Activated CD8-positive, alpha-beta memory T cell treated with anti-CD3 and anti-CD28 coated beads, Interleukin-2, amount 50 U/mL, for 48 hours (primary cell): ENCODE results near the gene KCNK18.
"Not testable (repeated sequence)": the region's sequence is repeated elsewhere in the genome, so short reads cannot be mapped to it uniquely, and the experiment has no call there.

Experiments
- DNase-seq: peaks from one replicate; pipeline ENCODE4 v3.0.0-alpha.2; 2020

Gene KCNK18

DNA sequence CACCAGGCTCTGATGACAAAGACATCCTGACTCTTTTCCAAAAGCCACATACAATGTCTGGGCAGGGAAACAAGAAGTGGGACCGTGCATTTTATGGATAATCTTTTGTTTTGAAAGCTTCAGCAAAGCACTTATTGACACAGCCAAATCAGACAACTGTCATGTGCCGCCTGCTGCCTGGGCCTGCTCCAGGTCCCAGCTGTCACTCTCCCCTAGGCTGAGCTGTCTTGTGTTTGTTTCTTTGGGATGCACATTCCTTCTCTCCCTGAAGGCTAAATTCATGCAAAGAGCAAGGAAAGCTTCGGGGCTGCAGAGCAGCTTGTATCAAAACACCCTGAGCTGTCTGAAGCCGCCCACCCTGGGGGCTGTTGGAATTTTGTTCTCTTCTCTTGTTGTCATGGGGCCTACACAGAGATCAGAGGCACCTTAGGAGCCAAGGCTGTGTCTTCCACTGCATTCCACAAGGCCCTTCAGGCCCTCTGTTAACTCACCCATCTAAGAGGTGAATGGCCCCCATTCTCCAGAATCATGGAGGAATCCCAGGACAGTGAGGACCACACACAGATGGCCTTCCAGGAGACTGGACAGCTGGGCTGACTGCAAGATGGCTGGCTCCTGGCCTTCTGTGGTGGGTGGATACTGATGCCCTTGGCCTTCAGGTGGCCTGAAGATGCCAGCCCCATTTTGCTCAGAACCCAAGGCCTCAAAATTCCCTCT is 25.8 kb downstream of the KCNK18 start:
- DNase-seq, result no peak

DNA sequence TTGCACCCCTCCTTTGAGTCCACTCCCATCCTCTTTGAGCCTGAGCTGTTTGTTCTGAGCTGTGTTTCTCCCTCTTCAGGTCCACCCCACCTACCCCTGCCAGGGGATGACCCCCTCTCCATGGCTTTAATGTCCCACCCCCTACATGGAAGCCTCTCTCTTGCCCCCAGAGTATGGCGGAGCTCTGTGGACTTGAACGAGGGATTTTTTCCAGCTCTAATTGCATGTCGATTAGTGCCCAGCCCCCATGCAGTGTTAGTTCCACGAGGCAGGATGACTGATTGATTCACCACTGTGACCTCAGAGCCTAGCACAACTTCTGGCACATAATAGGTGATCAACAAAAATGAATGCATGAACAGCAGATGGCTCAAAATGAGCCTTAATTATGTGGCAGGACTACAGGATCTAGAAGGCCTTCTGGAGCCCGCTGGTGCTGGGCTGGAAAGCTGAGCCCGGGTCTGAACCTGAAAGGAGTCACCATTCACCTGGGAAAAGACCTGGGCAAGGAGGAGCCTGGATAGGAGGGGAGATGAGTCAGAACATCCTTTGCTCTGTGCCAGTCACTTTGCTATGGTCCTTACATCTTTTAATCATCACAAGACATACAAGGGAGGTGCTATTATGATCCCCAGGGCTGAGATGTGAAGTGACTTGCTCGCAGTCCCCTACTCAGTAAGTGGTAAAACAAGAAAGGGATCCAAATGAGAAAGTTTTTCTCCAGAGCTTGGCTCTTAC is 26.6 kb downstream of the KCNK18 start:
- no peak for DNase-seq

DNA sequence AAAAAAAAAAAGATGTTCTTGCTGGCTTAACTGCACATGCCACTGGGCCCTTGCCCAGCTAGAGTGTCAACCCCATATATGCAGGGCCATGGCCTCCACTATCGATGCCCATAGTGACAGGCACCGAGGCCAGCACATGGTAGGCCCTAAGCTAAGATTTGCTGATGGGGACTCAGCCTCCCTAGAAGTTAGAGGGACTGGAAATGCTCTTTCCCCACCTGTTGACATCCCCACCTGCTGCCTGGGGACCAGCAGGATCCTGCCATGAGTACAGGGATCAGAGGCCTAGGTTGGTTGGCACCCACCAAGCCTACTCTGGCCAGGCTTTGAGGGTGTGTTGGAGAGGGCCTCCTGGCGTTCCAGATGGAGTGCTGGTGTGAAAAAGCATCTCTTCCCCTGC is 27.6 kb downstream of the KCNK18 start:
- DNase-seq, result no peak

DNA sequence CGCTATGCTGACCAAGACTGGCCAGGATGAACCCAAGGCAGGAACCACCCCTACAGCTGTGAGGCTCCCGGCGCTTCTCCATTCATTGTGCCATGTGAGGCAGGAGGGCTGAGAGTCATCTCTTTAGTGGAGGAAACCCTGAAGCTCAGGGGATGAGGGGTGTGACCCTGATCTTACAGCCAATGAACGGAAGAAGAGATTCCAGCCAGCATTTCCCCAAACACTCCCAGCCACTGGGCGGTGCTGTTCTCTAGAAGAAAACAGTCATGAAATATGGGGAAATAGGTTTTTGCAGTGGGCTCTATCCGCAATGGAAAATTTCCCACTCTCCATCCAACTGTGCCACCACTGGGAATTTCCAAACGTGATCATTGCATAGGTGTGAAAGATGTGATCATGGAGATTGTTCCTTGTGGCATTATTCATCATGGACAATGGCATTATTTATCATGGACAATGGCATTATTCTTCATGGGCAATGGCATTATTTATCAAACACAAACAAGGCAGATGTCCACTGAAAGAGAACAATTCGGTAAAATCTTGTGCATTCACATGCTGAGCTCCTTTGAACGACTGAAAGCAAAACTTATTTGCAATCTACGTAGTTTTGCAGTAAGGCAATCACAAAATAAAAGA is 29.6 kb downstream of the KCNK18 start:
- DNase-seq, result no peak

DNA sequence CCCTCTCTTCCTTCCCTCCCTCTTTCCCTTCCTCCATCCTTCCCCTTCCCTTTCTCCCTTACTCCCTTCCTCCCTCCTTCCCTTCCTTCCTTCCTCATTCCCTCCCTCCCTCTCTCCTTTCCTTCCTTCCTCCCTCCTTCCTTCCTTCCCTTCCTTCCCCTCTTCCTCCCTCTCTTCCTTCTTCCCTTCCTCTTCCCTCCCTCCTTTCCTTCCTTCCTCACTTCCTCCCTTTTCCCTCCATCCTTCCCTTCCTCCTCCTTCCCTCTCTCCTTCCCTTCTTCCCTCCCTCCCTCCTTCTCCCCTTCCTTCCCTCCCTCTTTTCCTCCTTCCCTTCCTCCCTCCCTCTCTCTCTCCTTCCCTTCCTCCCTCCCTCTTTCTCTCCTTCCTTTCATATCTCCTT is 30.9 kb downstream of the KCNK18 start:
- DNase-seq, result no peak

DNA sequence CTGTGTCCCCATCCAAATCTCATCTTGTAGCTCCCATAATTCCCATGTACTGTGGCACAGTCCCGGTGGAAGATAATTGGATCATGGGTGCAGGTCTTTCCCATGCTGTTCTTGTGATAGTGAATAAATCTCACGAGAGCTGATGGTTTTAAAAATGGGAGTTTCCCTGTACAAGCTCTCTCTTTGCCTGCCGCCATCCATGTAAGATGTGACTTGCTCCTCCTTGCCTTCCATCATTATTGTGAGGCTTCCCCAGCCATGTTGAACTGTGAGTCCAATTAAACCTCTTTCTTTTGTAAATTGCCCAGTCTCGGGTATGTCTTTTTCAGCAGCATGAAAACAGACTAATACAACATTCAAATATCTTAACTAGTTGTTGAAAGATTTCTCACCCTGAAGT is 32.8 kb downstream of the KCNK18 start:
- DNase-seq, result not testable (repeated sequence)

DNA sequence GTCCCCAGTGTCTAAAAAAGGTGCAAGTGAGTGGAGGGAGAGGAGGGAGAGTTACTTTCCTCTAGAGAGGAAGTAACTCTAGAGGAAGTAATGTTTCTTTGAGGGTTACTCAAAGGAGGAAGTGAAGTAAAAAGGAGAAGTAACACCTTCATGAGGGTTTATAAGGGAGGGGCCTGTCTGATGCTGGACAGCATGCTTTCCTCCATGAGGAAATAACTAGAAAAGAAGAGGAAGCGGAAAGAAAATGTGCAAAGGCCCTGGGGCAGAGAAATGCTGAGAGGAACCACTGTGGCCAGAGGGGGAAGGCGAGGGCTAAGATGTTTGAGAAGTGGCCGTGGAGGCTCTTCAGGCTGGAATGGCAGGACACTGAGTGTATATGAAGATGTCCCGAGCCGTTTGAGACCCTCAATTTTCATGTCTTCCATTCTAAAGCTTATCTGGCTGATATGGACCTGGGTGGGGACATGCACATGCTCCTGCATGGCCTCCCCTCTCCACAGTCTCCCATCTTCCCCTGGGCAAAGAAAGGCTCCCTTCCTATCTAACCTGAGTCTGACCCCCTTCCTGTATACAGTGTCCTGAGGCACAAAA is 40.2 kb downstream of the KCNK18 start:
- DNase-seq, result no peak

DNA sequence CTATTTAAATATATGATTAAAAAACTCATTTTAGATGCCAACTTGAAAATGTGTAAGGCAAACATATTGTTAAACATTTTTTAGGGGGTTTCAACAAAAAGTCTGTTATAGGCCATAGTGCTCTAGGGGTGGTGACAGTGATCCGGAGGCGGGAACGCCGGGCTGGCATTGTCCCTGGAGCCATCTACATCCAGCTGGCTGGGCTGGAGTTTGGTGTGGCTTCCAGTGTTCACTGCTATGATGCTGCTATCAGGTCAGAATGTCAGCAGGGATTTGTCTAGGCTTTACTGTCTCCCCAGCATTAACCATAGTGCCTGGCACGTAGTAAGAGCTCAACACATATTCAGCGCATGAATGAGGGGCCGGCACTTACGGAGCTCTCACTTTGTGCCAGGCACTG is 41.8 kb downstream of the KCNK18 start:
- no peak for DNase-seq

DNA sequence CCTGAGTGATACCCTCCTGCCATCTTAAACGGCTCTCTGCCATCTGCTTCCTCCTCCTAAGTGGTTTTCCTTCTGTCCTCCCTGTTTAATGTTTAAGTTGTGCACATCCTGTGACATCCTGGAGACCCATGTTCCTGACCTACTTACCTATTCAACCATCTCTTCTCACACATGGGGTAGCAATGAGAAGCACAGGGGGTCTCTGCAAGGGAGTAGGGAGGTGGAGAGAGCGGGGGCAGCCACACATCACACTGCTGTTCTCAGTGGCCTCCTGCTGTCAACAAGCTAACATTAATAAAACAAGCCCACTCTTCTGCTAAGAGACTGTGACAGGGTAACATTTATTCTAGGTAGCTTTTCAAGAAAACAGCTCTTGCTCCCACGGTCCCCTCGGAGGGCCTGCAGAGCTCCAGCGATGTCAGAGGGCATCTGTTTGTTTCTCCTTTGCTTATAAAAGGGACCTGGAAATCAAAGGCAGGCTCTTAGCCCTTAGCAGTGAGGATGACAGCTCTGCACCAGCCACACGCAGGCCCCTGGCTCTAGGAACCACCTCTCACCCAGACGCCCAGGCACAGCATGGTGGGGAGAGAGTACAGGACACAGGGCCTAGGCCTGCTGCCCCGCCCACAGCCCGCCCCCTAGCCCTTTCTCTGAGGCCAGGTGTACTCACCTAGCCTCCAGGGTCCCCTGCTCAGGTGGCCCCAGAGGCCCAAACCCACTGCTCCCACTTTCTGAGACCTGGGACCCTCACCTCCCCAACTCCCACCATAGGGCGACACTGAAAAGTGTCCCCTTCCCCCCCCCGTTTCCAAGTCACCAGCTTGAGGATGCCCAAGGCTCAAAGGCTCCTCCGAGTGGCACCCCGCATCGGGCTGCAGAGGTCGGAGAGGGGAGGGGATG is 42.7 kb downstream of the KCNK18 start:
- DNase-seq, result no peak

DNA sequence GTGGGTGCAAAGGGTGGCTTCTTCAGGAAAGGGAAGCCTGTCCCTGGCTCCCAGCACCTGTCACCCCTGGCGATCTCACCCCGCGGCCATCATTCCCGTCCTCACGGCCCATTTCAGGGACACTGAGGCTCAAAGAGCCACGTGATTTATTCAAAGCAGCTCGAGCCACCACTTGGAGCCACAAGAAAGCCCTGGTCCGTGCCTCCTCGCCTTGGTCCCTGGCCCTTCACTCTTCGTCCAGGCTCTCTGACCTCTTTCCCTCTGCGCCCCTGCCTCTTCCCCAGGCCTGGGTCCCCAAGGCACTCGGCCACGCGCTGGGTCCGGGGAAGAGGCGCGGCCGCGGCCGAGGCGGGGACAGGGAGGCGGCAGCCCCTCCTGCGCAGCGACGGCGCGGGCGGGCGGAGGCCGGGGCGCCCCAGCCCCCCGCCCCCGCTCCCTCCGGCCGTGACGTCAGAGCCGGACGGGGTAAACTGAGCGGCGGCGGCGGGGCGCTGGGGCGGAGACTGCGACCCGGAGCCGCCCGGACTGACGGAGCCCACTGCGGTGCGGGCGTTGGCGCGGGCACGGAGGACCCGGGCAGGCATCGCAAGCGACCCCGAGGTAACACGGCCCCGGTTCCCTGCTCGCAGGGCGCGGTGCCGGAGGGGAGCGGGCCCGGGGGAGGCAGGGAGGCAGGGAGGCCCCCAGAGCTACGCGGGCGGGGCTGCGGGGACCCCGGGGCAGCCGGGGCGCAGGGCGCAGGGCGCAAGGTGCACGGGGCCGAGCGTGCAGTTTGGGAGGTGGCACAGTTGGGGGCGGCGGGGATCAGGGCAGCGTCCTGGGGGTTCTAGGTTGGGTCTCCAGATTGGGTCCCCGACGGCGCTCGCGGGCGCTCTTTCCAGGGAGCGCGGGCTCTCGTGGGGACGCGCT is 43.6 kb downstream of the KCNK18 start, which contains the start of gene SLC18A2:
SLC18A2 (plus strand) TSS at position 494 of the 909 bp plus-strand sequence. CDS start 580 bp downstream, outside the sequence.
- no peak for DNase-seq

DNA sequence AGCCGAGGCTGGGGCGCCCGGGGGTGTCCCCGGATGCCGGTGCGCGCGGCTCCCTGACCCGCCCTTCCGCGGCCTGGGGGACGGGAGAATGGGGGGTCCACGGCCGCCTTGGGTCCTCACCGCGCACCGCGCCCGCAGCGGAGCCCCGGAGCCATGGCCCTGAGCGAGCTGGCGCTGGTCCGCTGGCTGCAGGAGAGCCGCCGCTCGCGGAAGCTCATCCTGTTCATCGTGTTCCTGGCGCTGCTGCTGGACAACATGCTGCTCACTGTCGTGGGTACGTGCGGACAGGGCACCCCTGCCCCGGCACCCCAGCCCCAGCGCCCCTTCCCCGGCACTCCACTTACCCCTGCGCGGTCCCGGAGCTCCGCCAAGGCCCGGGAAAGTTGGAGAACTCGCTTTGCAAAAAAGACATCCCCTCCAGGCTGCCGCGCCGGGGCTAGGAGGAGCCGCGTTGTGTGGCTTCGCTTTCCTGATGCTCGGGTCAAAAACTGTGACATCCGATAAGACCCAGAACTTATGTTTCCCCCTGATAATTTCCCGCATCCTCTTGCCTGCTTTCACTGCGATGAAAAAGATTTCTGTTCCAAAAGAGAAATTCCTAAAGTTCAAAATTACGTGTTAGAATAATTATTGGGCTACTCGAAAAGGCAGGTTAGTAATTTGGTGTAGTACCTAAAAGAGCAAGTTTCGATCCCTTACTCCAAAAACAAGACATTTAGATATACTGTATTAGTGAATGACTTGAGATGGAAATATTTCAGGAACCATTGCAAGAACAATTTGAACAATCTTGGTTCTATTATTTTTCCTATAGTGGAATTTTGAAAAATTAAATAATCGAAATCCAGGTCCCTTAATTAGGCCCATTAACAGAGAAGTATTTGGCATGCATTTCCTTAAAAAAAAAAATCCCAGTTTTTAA is 44.5 kb downstream of the KCNK18 start:
- DNase-seq, result no peak

DNA sequence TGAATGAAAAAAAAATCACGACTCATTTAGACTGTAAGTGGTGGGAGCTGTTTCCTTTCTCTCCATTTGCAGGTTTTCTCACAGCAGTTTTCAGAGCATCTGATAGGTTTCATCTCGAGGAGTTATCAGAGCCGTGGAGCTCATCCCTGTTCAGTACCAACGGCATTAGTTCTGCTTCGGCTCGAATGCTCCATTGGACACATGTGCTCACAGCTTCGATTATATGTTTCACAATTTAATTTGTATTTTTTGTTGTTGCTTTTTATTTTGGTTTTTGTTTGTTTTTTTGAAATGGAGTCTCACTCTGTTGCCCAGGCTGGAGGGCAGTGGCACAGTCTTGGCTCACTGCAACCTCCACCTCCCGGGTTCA is 45.2 kb downstream of the KCNK18 start:
- no peak for DNase-seq

DNA sequence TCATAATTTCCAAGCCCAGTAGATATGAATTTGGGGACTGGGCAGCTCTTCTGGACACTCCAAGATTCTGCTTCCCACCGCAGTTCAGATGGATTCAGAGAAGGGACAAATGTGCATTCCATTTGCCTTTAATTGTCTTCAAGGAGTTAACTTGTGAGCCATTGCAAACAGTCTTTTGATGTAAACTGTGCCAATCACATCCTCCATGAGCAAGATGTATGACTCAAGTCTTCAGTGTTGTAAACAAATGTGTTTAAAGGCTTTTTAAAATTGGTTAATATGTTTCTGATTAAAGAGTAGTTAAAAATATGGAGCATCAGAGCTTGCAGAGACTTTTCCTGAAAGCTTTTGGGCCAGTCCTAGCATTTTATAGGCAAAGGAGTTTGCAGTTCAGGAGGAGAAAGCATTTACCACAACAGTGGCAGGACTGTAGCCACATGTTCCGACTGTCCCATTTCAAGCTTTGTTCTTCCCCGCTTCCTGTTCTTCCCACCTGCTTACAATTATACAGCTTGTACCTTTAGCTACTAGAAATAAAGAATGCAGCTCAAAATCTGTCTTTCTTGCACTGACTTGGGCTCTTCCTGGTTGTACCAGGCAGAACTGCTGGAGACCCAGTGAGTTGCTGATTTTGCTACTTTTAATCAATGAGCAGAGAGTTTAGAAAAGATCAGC is 49.8 kb downstream of the KCNK18 start:
- no peak for DNase-seq

DNA sequence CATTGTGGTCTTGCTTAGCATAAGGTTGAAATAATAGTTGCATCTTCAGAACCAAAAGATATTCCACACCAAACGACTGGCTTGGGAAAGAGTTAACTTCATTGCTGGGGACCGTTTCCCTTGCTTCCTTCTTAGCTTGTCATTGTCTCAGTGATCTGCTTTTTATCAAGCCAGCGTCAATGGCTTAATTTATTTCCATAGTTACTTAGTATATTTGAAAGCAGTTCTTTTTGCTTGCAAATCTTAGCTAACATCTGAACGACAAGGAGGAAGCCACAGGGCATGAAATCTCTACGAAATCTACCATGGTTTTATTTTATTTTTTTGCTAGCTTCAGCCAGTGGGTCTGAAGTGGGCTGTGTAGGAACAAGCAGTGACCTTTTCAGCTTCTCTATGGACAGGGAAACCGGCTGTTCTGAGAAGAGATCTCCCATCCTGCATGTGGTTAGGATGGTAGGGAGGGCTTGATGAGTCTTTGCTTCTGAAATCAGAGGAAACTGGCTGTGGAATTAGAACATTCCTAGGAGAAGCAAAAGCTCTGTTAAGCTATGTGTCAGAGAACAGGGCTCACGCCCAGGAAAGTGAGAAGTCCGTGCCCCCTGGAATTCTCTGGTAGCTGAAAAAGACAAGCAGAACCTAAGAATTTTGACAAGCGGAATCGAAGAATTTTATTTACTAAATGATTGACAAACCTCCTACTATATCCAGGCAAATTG is 51.6 kb downstream of the KCNK18 start:
- no peak for DNase-seq

DNA sequence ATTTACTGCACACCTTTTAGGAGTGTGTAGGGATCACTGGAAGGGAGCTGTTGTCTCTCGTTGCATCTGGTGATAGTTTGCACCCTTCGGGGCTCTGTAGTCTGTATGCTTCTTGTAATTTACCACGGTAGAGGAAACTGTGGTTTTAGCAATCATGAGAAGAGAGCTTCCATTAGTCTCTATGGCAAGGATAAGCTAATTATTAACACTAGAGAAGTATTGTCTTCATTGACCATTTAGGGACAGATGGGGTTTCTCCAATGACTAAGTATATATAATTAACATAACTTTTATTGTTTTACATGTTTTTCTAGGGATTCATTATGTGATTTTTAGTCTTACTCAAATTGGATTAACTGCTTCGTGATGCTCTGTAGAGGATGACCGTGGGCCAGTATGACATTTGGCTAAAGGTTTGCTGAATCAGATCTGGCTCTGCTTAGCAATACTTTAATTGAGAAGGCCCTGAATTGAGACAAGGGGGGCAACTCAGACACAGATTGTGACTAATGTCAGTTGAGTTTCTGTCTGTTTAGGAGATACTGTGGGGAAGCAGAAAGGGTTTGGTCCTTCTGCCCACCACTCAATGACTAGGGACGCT is 52.3 kb downstream of the KCNK18 start:
- DNase-seq, result no peak

DNA sequence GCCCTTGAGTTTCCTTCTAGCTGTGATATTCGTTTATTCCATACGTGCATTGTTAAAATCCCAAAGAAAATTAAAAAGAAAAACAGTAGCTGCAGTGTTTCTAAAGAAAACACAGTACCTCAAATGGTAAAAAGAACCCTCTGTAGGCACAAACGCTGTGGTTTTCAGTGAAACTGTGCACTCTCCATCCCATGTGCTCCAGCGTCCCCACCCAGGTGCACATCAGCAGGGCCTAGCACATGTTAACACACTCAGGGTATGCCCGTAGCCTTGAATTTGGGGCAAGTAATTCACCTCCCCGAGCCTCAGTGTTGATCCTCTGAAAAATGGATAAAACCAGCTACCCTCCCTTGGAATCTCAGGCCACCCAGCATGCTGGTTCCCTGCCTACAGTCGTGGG is 53.1 kb downstream of the KCNK18 start:
- no peak for DNase-seq

DNA sequence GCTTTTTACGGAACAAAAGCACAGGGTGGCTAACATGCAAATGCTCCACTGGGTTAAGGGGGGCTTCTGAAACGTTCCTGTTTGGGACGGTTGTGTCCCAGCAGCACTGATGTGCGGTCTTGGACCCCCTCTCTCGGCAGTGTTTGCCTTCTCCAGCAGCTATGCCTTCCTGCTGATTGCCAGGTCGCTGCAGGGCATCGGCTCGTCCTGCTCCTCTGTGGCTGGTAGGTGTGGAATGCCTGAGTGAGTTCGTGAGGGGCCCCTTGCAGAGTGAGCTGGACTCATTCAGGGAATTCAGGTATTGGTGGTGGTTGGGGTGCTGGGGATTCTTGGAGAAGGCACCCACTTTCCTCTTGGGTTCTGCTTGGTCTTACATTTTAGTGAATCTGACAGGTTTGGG is 56.6 kb downstream of the KCNK18 start:
- DNase-seq, result no peak

DNA sequence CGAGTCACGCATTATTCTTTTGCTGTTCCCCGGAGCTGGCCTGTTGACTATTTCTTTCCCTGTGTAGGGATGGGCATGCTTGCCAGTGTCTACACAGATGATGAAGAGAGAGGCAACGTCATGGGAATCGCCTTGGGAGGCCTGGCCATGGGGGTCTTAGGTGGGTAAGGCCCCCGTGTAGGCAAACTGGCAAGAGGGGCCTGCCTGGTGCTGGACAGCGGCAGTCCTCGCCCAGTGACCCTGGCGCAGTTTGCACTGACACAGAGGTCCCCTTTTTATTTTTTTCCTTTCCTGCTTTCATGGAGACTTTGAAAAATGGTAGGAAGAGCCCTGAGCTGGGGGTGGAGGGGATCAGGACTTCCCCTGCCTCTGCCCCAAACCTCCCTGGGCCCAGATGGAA is 57.0 kb downstream of the KCNK18 start:
- DNase-seq, result no peak
